Measurements from ENCODE around the gene KCNMA1.

GRCh38 chr10:77520290-77520689, 117.3 kb downstream of the KCNMA1 start:
- no peak for TF ChIP-seq CTCF (IDR thresholded peaks at IDR 0.05)
- no peak for TF ChIP-seq POLR2AphosphoS5 (IDR thresholded peaks at IDR 0.05)
- no peak for TF ChIP-seq POLR2A (IDR thresholded peaks at IDR 0.05)
